Kidney epithelial cell (primary cell): ENCODE data around the gene ITPA. TPM values are rescaled to one million over a fixed set of nuclear protein-coding genes. Genes with fewer than 3 reads are reported as not detected.

Source experiments
- DNase-seq: peaks from one replicate; pipeline ENCODE4 v3.0.0-alpha.2; 2010; ENCODE audit warnings: low read depth
- H3K27me3 ChIP-seq: 2 replicates; pipeline ENCODE4 v1.6.0; 2011; ENCODE audit warnings: low read length; ENCODE audit not compliant: control insufficient read depth, insufficient read depth
- H3K36me3 ChIP-seq: 2 replicates; pipeline ENCODE4 v1.5.1; 2011; ENCODE audit warnings: low read length; ENCODE audit not compliant: control insufficient read depth, insufficient read depth
- H3K4me3 ChIP-seq: 2 replicates; pipeline ENCODE4 v1.5.1; 2011; ENCODE audit warnings: low read depth, mild to moderate bottlenecking, control low read depth, low read length
- total RNA-seq: library from RNA; depleted of rRNA; stranded (reverse); fragments of >200 nt; gene quantifications from 2 replicates; pipeline ENCODE4 v1.2.3, GENCODE V29; 2015
- TF ChIP-seq, protein P1 (sequence below): IDR thresholded peaks from 2 replicates; pipeline ENCODE4 v1.5.1; 2011; ENCODE audit warnings: mild to moderate bottlenecking, moderate library complexity, low read length, control low read depth, inconsistent platforms; ENCODE audit not compliant: insufficient read depth, poor library complexity, severe bottlenecking

The ITPA gene
- total RNA-seq, 1 donor from 2014 or later: 71.2 TPM

- TF ChIP-seq, protein P1, sequence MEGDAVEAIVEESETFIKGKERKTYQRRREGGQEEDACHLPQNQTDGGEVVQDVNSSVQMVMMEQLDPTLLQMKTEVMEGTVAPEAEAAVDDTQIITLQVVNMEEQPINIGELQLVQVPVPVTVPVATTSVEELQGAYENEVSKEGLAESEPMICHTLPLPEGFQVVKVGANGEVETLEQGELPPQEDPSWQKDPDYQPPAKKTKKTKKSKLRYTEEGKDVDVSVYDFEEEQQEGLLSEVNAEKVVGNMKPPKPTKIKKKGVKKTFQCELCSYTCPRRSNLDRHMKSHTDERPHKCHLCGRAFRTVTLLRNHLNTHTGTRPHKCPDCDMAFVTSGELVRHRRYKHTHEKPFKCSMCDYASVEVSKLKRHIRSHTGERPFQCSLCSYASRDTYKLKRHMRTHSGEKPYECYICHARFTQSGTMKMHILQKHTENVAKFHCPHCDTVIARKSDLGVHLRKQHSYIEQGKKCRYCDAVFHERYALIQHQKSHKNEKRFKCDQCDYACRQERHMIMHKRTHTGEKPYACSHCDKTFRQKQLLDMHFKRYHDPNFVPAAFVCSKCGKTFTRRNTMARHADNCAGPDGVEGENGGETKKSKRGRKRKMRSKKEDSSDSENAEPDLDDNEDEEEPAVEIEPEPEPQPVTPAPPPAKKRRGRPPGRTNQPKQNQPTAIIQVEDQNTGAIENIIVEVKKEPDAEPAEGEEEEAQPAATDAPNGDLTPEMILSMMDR: no peak
- no peaks in the 10 kb centered on the region for H3K27me3 ChIP-seq
- DNase-seq: no peak
- H3K4me3 ChIP-seq: no peak overlapping the region
- H3K36me3 ChIP-seq: no peaks in the 10 kb centered on the region
These were observed 15.6 kb downstream of the ITPA start for GRCh38 chr20:3224681-3225421.

DNA sequence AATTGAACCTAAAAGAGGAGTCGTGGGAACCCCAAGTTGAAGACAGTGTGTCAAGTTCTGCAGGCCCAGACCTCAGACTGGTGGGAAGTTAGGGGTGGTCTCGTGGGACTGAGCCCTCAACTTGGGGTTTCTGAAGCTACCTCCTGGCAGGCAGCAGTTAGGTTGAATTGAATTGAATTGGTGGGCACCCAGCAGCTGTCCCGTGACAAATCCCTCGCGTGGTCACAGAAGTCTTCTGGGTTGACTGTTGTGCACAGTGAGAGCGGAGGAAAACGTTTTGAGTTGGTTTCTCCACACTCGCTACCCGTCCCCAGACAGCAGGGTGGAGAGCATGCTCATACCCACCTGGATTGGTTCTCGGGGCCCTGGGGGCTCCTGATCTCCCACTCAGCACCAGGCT lies 16.8 kb downstream of the ITPA start:
- no peaks in the 10 kb centered on the region for H3K27me3 ChIP-seq
- TF ChIP-seq, protein P1: no peak
- DNase-seq: no peak
- no peaks in the 10 kb centered on the region for H3K36me3 ChIP-seq
- H3K4me3 ChIP-seq: no peak overlapping the region

- TF ChIP-seq, protein P1: no peak
- Histone ChIP-seq H3K36me3 (no peaks in the 10 kb centered on the region), H3K4me3 (no peak overlapping the region)
These were observed 17.6 kb downstream of the ITPA start for GRCh38 chr20:3226864-3227263.

GRCh38 chr20:3227506-3227905 lies 18.2 kb downstream of the ITPA start:
- Histone ChIP-seq H3K36me3 (no peaks in the 10 kb centered on the region), H3K4me3 (no peak overlapping the region), H3K27me3 (no peaks in the 10 kb centered on the region)
- TF ChIP-seq, protein P1: no peak
- DNase-seq: peak; percentile 47

More at GRCh38 chr20:3226864-3227263, 17.6 kb downstream of the ITPA start:
- no peak for DNase-seq
- H3K27me3 ChIP-seq: no peaks in the 10 kb centered on the region

DNA sequence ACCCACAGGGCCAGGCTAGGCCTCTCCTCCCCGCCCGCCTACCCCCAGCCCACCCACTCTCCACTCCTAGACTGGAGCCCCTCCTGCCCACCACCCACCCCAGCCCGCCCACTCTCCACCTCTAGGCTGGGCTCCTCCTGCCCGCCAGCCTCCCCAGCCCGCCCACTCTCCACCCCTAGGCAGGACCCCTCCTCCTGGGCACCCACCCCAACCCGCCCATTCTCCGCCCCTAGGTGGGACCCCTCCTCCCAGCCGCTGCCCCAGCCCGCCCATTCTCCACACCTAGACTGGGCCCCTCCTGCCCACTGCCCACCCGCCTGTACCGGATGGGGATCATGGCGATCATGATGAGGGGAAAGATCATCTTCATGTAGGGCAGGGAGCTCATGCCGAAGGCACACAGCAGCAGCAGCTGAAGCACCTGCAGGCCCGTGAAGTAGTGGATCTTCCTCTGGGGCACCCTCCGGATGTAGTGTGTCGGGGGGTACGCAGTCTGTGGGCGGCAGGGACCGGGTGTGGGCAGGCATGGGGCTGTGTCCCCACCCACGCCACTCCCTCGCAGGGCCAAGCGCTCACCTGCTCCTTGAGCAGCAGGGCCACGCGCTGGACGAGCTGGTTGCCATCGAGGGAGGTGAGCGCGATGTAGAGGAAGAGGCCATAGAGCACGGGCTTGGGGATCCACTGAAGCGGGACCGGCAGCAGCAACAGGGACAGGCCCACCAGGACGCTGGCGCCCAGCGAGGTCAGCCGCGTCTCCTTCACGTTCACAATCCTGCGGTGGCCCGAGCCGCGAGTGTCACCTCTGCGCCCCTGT lies 18.8 kb downstream of the ITPA start:
- DNase-seq: no peak
- Histone ChIP-seq H3K4me3 (no peak overlapping the region), H3K27me3 (no peaks in the 10 kb centered on the region), H3K36me3 (no peaks in the 10 kb centered on the region)
- TF ChIP-seq, protein P1: no peak
